Measurements from ENCODE around the gene RAP1GDS1.

RAP1GDS1 gene

GRCh38 chr4:98466868-98467599, 205.8 kb downstream of the RAP1GDS1 start:
- TF ChIP-seq CTCF (IDR thresholded peaks at IDR 0.05) = no peak
- TF ChIP-seq ZFX (IDR thresholded peaks at IDR 0.05; ENCODE audit: borderline replicate concordance) = no peak
- no peak overlapping the region for H3K27ac ChIP-seq

DNA sequence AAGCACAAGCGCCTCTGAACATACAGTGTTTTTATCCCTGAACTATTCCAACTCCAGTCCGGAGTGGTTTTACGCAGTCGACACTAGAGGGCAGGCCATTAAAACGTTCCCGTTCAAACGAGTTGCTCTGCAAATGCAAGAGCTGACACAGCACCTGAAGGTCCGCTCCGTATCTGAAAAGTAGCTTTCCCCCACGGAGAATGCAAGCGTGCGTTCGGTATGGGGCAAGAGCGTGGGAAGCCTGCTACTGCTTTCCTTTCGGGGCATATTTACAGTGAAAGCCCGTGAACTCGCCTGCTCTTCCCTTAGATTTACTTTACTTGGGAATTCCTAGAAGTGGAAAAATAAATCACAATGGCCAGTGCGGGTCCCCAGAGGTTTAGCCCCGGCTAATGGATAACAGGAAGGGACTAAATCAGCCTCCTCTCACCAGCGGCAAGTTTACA, 206.5 kb downstream of the RAP1GDS1 start:
- no peak overlapping the region for H3K27ac ChIP-seq
- TF ChIP-seq CTCF (IDR thresholded peaks at IDR 0.05) (peak; percentile 88), ZFX (IDR thresholded peaks at IDR 0.05; ENCODE audit: borderline replicate concordance) (no peak)

DNA sequence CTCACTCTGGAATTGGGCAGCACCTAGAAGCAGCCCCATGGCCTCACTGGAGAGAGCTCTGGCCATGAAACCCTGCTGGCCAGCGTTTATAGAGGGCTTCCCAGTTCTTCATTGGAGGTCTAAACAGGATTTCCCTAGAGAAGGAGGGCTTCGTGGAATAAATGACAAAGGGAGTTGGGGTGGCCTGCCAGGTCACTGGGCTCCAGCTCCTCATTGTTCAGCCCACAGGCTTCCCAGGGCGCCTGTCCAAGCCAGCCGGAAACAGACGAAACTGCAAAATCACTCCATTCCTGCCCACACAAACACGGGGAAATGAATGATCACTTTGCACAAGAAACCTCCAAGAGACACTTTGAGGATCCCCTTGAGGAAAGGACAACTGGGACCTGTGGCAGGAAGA, 207.5 kb downstream of the RAP1GDS1 start:
- H3K27ac ChIP-seq = no peak overlapping the region
- TF ChIP-seq CTCF (IDR thresholded peaks at IDR 0.05) = no peak
- no peak for TF ChIP-seq ZFX (IDR thresholded peaks at IDR 0.05; ENCODE audit: borderline replicate concordance)

DNA sequence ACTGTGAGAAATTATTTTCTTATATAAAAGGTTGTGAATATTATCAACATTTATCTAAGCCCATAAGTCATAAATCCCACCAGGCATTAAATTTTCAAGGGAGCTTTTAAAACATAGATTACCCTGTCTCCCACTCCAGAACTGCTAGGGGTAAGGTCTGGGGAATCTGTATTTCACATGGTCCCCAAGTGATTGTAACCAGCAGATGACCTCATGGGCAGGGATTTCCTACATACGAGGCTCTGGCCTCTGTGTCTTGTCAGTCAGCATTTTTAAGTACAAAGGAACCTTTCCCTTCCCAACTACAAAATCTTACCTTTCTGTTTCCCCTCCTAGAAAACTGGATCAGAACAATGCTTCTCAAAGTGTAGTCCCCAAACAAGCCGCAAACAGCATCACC, 208.6 kb downstream of the RAP1GDS1 start:
- no peak for TF ChIP-seq CTCF (IDR thresholded peaks at IDR 0.05)
- no peak for TF ChIP-seq ZFX (IDR thresholded peaks at IDR 0.05; ENCODE audit: borderline replicate concordance)

DNA sequence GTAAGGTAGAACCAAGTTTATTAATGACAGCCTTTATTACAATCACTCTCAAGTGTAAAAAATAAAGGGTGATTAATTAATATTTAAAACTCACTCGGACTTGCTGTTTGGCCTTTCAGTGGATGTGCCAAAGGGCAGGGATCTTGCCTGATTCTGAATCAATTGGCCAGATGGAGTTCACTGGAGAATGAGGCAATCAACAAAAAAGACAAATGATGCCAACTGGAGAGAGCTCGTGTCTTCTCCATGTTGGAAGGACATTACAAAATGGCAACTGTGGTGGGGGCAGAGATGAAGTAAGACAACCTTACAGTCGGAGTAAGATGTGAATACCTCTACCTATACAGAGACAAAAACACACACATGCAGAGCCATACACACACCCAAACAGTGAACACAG, 209.2 kb downstream of the RAP1GDS1 start:
- no peak overlapping the region for H3K27ac ChIP-seq
- TF ChIP-seq ZFX (IDR thresholded peaks at IDR 0.05; ENCODE audit: borderline replicate concordance) (no peak), CTCF (IDR thresholded peaks at IDR 0.05) (no peak)

More for the DNA sequence above, 208.6 kb downstream of the RAP1GDS1 start:
- H3K27ac ChIP-seq = no peak overlapping the region

DNA sequence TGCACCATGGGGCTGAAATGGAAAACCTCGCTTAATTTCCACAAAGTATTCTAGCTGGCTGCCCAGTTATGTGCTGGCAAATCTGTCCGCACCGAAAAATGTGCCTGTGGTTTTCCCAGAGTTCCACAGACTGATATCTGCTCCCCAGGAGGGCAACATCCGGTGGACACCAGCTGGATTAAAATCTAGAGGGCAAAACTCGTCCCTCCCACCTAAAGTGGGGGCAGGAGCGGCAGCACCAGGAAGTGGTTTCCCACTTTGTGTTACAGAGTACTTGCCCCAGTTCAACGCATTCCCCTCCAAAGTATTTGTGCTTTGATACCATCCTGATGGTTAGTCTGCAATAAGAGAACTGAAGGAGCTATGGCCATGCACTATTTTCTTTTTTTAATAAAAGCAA, 209.6 kb downstream of the RAP1GDS1 start:
- no peak overlapping the region for H3K27ac ChIP-seq

More for the DNA sequence above, 209.6 kb downstream of the RAP1GDS1 start:
- TF ChIP-seq ZFX (IDR thresholded peaks at IDR 0.05; ENCODE audit: borderline replicate concordance) (no peak), CTCF (IDR thresholded peaks at IDR 0.05) (no peak)
